B cell (primary cell): ENCODE data around the gene ACVR1. TPM values are rescaled to one million over a fixed set of nuclear protein-coding genes. Genes with fewer than 3 reads are reported as not detected.

Source experiments
- ATAC-seq: fragments of 200-7000 bp; cut with Tn5 transposase; one replicate; pipeline ENCODE4 v1.10.0; 2021; ENCODE audit warnings: low read depth, mild to moderate bottlenecking, moderate number of reproducible peaks, moderate library complexity
- CTCF ChIA-PET: fragments of 350-600 bp; sonication (Branson Sonifier 250); formaldehyde crosslinking; loops from one replicate; lab custom pipeline; 2021; ENCODE audit warnings: antibody characterized with exemption, inconsistent platforms; lab: Charles Lee
- POLR2A ChIA-PET: fragments of 350-600 bp; sonication (Branson Sonifier 250); formaldehyde crosslinking; loops from one replicate; lab custom pipeline; 2021; ENCODE audit warnings: antibody characterized with exemption; lab: Charles Lee
- DNase-seq: peaks from one replicate; pipeline ENCODE4 v3.0.0; 2013
- H2AFZ ChIP-seq: 2 replicates; pipeline ENCODE4 v1.6.1; 2012; ENCODE audit warnings: mild to moderate bottlenecking, low read depth, low read length; ENCODE audit not compliant: insufficient read depth, poor library complexity, severe bottlenecking
- H3K27ac ChIP-seq, 2 donors: 1 replicate in 1 of 2; 2 replicates in 1 of 2; pipeline ENCODE4 v1.5.1; 2012 to 2013; ENCODE audit warnings: low read length in 2 of 2, mild to moderate bottlenecking in 2 of 2, moderate library complexity in 1 of 2
- H3K27me3 ChIP-seq, 4 experiments: fragments of 200-600 bp in 1 of 4; sonication (generic) in 1 of 4; replicated peaks in 1 of 4; 1 replicate in 2 of 4; 2 replicates in 2 of 4; pipeline versions ENCODE4 v1.6.1 to v1.7.0; 2013 to 2016; ENCODE audit warnings: low read length in 3 of 4, mild to moderate bottlenecking in 2 of 4, mixed read lengths in 1 of 4, moderate library complexity in 1 of 4; ENCODE audit not compliant: insufficient read depth in 4 of 4, control insufficient read depth in 3 of 4; ENCODE audit errors: control extremely low read depth in 1 of 4
- H3K36me3 ChIP-seq, 2 experiments: replicated peaks in 1 of 2; 1 replicate in 1 of 2; 2 replicates in 1 of 2; pipeline versions ENCODE4 v1.6.1 to v1.7.1; 2013; ENCODE audit warnings: low read length in 1 of 2; ENCODE audit not compliant: insufficient read depth in 2 of 2, control insufficient read depth in 1 of 2; ENCODE audit errors: control extremely low read depth in 1 of 2, extremely low read depth in 1 of 2
- H3K4me1 ChIP-seq, 2 donors: fragments of 200-600 bp in 1 of 2; sonication (generic) in 1 of 2; 1 replicate in 1 of 2; 2 replicates in 1 of 2; pipeline versions ENCODE4 v1.5.1 to v1.6.1; 2013 to 2017; ENCODE audit warnings: low read length in 2 of 2; ENCODE audit not compliant: control insufficient read depth in 2 of 2, insufficient read depth in 2 of 2
- H3K4me2 ChIP-seq: replicated peaks from 2 replicates; pipeline ENCODE3; 2012; ENCODE audit warnings: mild to moderate bottlenecking, low read depth, low read length; ENCODE audit not compliant: poor library complexity, severe bottlenecking
- H3K4me3 ChIP-seq, 5 experiments: fragments of 200-600 bp in 1 of 5; sonication (generic) in 1 of 5; 1 replicate in 3 of 5; 2 replicates in 2 of 5; pipeline versions ENCODE4 v1.5.1 to v1.7.0; 2011 to 2016; ENCODE audit warnings: low read length in 4 of 5, mild to moderate bottlenecking in 4 of 5, low read depth in 2 of 5, control low read depth in 1 of 5, moderate library complexity in 1 of 5; ENCODE audit not compliant: insufficient read depth in 1 of 5; ENCODE audit errors: control extremely low read depth in 1 of 5, extremely low read depth in 1 of 5
- H3K79me2 ChIP-seq: fragments of 200-600 bp; sonication (generic); one replicate; pipeline ENCODE4 v1.6.0; 2016; ENCODE audit warnings: low read length; ENCODE audit not compliant: control insufficient read depth, insufficient read depth
- H3K9ac ChIP-seq: fragments of 200-600 bp; sonication (generic); 2 replicates; pipeline ENCODE4 v1.6.1; 2017; ENCODE audit warnings: mild to moderate bottlenecking, low read length, moderate library complexity
- H3K9me3 ChIP-seq, 3 donors: one replicate each; pipeline versions ENCODE4 v1.6.1 to v1.7.1; 2013; ENCODE audit warnings: low read length in 2 of 3; ENCODE audit not compliant: control insufficient read depth in 2 of 3, insufficient read depth in 1 of 3; ENCODE audit errors: control extremely low read depth in 1 of 3
- H4K20me1 ChIP-seq: 2 replicates; pipeline ENCODE4 v1.6.0; 2012; ENCODE audit warnings: mild to moderate bottlenecking, low read length; ENCODE audit not compliant: insufficient read depth, control insufficient read depth, poor library complexity, severe bottlenecking
- H3K27ac Mint-ChIP-seq: one replicate; pipeline ENCODE4 v1.8.0; 2021; ENCODE audit warnings: mixed read lengths
- H3K27me3 Mint-ChIP-seq: one replicate; pipeline ENCODE4 v1.8.0; 2021; ENCODE audit warnings: mixed read lengths
- H3K4me1 Mint-ChIP-seq: one replicate; pipeline ENCODE4 v1.8.0; 2021; ENCODE audit warnings: mixed read lengths
- H3K4me3 Mint-ChIP-seq: one replicate; pipeline ENCODE4 v1.8.0; 2021; ENCODE audit warnings: mixed read lengths
- H3K9me3 Mint-ChIP-seq: one replicate; pipeline ENCODE4 v1.8.0; 2022; ENCODE audit warnings: mixed read lengths; ENCODE audit not compliant: insufficient read depth
- CTCF ChIP-seq: fragments of 200-600 bp; IDR thresholded peaks from one replicate; pipeline ENCODE4 v1.8.0; 2022; ENCODE audit warnings: antibody characterized with exemption, mild to moderate bottlenecking
- EZH2 ChIP-seq: IDR thresholded peaks from 2 replicates; pipeline ENCODE4 v1.6.1; 2012; ENCODE audit warnings: borderline replicate concordance, low read depth, mild to moderate bottlenecking, moderate library complexity, low read length; ENCODE audit not compliant: insufficient read depth, poor library complexity, severe bottlenecking
- WGBS: methylation state at CpG from one replicate; pipeline ENCODE4 v1.1.5; 2013; ENCODE audit warnings: missing lambda C conversion rate; ENCODE audit not compliant: insufficient coverage; 5-methylcytosine and 5-hydroxymethylcytosine counted together
- intact Hi-C: fragments of 100-400 bp; cut with micrococcal nuclease; formaldehyde crosslinking; loops from one replicate; pipeline ENCODE4 v1.10.0; 2022
- polyA plus RNA-seq: library from polyadenylated mRNA; depleted of rRNA; stranded (reverse); fragments of >200 nt; gene quantifications from 2 replicates; pipeline ENCODE4 v1.2.3, GENCODE V29; 2012
- total RNA-seq, 2 donors: library from RNA; stranded (reverse); fragments of 120-200 nt in 1 of 2; gene quantifications; 1 replicate in 1 of 2; 2 replicates in 1 of 2; pipeline versions ENCODE4 v1.2.3 to v1.2.4, GENCODE V29; 2013 to 2022

Gene ACVR1
- total and polyA plus RNA-seq, 2 donors (not counting 1 experiment from before 2014, with no cell fraction given): 3.7 to 11.7 TPM

GRCh38 chr2:157780211-157780610 is 95.9 kb downstream of the ACVR1 start:
- no peaks in the 10 kb centered on the region for H3K79me2 ChIP-seq
- no peaks in the 10 kb centered on the region for H3K4me1 ChIP-seq
- Mint-ChIP-seq H3K27me3 (no peaks in the 10 kb centered on the region), H3K4me1 (no peaks in the 10 kb centered on the region), H3K27ac (no peak overlapping the region), H3K9me3 (no peaks in the 10 kb centered on the region), H3K4me3 (no peak overlapping the region)
- 79% methylated on average over 6 of the region's 9 CpGs for WGBS
- H3K9me3 ChIP-seq: no peaks in the 10 kb centered on the region
- DNase-seq (no peak), ATAC-seq (no peak)
- H3K9ac ChIP-seq: no peak overlapping the region
- TF ChIP-seq EZH2: no peak
- no peak for TF ChIP-seq CTCF
- ChIA-PET POLR2A (no interaction called here), CTCF (interaction anchor here (0.5 to 1.1 kb wide), 3 partner anchors 48 to 294 kb away, joined by 3 read pairs; no protein-coding TSS in a partner anchor)
- no peak overlapping the region for H3K4me3 ChIP-seq
- no peak overlapping the region for H2AFZ ChIP-seq
- no peaks in the 10 kb centered on the region for H3K27me3 ChIP-seq
- H3K4me2 ChIP-seq: no peak overlapping the region
- no peak overlapping the region for H3K27ac ChIP-seq
- no peaks in the 10 kb centered on the region for H3K36me3 ChIP-seq
- intact Hi-C loops: no loop called here
- no peaks in the 10 kb centered on the region for H4K20me1 ChIP-seq

- no peak for ATAC-seq
- Mint-ChIP-seq H3K4me1 (no peaks in the 10 kb centered on the region), H3K27ac (no peak overlapping the region), H3K4me3 (no peak overlapping the region), H3K27me3 (no peaks in the 10 kb centered on the region), H3K9me3 (no peaks in the 10 kb centered on the region)
- Histone ChIP-seq H3K27me3 (no peaks in the 10 kb centered on the region), H3K4me3 (no peak overlapping the region), H2AFZ (no peak overlapping the region), H3K4me1 (no peaks in the 10 kb centered on the region), H4K20me1 (no peaks in the 10 kb centered on the region), H3K27ac (no peak overlapping the region), H3K9ac (no peak overlapping the region), H3K79me2 (no peaks in the 10 kb centered on the region), H3K9me3 (no peaks in the 10 kb centered on the region), H3K4me2 (no peak overlapping the region), H3K36me3 (no peaks in the 10 kb centered on the region)
- DNase-seq: no peak
- POLR2A ChIA-PET: no interaction called here
- intact Hi-C loops: loop anchor here (10.0 kb wide), 1 partner anchor 975 kb away; no protein-coding TSS in a partner anchor
- CTCF ChIA-PET: interaction anchor here (0.6 kb wide), 1 partner anchor 48 kb away, joined by 3 read pairs; no protein-coding TSS in a partner anchor
- no CpG with 5 or more reads among the region's 2 CpGs for WGBS
- TF ChIP-seq CTCF: no peak
- TF ChIP-seq EZH2: no peak
Measured at GRCh38 chr2:157779794-157780193, 96.3 kb downstream of the ACVR1 start.
